Eye (tissue), 1 donor: Measurements from ENCODE around the gene UBR1.
"Not testable (repeated sequence)": the region's sequence is repeated elsewhere in the genome, so short reads cannot be mapped to it uniquely, and the experiment has no call there.

Experiments used
- DNase-seq: peaks from one replicate; pipeline ENCODE4 v3.0.0-alpha.2; 2015

Gene UBR1

DNA sequence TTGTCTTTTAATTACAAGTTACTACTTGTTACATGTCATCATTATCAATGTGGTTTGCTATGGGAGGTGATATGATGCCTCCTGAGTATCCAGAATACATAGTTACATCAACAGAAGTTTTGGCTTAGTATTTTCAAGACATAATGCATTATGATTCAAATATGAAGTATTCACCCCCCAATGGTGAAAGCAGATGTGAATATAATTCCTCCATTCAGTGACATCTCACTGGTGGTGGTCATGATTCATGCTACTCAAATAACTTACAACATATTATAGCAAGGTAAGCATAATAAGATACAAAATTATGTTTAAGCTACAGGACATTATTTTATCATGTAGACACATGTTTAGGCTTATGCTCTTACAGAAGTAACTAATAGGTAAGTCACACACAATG lies 150.3 kb downstream of the UBR1 start:
- no peak for DNase-seq

DNA sequence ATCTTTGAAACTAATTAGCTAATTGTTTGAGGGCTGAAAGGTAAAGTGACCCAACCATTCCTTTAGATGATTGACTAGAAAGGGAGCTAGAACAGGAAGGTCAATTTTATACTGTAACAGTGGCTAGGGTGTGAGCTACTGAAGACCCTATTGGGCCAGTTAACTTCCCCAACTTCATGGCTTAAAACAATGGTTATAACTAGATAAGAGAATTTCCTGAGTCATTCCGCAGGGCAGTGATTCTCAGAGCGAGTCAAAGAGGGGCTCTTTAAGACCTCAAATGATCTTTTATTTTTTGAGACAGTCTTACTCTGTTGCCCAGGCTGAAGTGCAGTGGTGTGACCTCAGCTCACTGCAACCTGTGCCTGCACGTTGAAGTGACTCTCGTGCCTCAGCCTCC lies 151.5 kb downstream of the UBR1 start:
- no peak for DNase-seq

DNA sequence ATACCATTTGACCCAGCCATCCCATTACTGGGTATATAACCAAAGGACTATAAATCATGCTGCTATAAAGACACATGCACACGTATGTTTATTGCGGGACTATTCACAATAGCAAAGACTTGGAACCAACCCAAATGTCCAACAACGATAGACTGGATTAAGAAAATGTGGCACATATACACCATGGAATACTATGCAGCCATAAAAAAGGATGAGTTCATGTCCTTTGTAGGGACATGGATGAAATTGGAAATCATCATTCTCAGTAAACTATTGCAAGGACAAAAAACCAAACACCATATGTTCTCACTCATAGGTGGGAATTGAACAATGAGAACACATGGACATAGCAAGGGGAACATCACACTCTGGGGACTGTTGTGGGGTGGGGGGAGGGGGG lies 156.9 kb downstream of the UBR1 start:
- DNase-seq, result not testable (repeated sequence)

DNA sequence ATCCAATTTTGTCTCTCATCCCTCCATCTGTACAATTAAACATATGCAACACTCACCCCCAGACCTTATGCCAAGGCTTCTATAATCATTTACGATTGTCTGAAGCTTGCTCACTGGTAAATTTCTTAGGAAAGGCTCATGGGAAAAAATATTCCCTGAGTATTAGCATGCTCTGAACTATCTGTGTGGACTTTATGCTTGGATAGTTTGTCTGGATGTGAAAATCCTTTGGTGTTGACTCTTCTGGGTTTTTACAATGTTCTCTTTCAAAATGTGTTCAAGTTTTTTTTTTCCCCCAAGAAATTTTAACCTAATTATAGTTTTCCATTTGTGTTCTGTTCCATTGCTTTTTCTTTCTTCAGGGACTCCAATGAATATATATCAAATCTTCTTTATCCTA lies 165.3 kb downstream of the UBR1 start:
- no peak for DNase-seq

DNA sequence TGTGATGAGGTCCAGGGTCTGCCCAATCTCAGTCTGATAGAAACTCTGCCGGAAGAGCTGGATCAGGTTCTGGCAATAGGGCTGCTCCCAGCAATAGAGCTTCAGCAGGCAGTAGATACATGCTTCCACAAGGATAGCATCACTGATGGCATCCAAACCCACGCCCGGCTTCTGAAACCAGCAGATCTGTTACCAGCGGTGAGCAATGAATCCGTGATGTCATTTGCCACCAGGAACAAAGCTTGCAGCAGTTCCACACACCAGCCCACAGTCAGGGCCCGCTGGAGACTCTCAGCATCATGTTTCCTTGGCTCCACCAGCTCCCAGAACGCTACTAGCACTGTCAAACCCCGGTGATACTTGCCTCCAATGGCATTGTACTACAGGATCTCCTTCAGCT lies 166.0 kb downstream of the UBR1 start:
- no peak for DNase-seq

DNA sequence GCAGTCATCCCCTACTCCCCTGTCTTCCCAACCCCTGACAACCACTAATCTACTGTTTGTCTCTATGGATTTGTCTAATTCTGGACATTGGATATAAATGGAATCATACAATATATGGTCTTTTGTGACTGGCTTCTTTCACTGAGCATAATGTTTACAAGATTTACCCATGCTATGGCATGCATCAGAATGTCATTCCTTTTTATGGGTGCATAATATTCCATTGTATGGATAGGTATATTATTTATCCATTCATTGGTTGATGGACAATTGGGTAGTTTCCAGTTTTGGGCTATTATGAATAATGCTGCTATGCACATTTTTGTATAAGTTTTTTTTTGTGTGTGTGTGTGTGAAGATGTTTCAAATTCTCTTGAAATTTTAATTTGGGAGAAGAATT lies 168.7 kb downstream of the UBR1 start:
- no peak for DNase-seq

DNA sequence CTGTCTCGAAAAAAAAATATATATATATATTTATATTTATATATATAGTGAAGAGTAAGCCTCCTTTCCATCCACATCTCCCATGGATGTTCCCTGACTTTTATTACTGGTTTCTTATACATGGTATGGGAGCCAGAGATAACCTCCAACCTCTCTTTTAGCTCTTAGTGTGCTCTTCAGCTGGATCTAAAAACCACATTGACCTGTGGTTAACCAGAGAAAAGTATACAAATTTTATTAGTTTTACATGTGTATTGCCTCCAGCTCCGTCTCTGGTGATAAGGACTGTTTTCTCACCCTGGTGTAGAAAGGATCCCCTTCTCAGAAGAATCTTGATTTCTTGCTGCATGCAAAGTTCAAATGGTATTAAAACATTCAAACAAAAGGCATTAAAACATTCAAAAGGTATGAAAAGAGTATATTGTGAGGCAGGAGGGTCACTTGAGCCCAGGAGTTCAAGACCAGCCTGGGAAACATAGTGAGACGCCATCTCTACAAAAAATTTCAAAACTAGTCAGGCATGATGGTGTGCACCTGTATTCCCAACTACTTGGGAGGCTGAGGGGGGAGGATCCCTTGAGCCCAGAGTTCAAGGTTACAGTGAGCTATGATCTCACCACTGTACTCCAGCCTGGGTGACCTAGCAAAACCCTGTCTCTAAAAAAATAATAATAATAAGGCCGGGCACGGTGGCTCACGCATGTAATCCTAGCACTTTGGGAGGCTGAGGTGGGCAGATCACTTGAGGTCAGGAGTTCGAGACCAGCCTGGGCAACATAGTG lies 171.8 kb downstream of the UBR1 start:
- DNase-seq, result no peak

DNA sequence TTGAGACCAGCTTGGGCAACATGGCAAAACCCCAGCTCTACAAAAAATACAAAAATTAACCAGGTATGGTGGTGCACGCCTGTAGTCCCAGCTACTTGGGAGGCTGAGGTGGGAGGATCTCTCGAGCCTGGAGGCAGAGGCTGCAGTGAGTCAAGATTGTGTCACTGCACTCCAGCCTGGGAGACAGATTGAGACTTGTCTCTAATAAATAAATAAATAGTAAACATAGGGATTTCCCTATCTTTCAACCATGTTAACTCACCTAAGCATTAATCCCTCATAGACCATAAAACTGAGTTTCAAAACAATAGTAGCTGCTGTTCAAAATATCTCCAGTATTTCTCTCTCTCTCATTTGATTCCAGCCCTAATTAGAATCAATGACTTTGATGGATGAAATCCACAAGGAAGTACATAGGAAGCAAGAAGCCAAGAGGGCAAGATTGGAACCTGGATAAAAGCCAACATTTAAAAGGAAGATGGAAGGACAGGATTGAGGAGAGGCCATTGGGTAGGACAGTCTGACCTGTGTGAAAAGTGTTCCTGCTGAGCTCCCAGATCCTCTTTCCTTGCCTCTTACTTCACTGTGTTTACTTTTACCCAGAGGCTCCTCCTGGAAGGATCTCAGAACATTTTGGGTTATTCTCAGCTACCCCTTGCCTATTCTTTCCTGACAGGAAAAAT lies 172.9 kb downstream of the UBR1 start:
- DNase-seq, result no peak

DNA sequence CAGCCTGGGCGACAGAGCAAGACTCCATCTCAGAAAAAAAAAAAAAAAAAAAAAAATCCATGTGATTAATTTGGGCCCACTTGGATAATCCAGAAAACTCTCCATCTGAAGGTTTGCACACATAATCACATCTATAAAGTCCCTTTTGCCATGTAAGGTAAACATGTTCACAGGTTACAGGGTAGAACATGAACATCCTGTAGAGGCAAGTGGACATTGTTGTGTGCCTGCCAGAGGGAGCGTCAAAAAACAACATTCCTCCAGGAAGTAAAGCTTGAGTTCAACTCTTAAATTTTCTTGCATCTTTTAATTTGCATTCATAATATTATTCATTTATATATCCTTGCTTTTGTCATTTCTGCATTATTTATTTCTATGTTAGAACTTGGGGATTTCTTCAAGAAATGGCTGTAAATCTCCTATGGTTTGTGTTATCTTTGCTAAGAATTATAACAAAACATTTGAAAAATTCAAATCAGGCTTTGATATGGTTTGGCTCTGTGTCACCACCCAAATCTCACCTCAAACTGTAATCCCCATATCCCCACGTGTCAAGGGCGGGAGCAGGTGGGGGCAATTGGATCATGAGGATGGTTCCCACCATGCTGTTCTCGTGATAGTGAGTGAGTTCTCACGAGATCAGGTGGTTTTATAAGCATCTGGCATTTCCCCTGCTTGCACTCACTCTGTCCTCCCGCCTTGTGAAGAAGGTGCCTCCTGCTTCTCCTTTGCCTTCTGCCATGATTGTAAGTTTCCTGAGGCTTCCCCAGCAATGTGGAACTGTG lies 173.9 kb downstream of the UBR1 start:
- no peak for DNase-seq

DNA sequence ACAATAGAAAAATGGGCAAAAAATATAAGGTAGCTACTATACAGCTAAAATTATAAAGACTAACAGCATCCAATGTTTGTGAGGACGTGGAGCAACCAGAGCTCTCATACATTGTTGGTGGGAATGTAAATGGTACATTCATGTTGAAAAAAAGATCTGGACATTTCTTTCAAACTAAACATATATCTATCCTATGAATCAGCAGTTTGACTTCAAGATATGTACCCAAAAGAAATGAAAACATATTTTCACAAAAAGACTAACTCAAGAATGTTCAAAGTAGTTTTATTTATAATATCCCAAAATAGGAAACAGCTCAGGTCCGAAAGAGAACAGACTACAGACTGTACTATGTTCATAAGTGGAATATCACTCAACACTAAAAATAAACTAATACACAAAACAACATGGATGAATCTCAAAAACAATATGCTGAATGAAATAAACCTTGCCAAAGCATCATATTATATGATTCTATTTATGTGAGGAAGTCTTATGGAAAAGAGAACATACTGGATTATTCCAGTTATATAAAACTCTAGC lies 176.5 kb downstream of the UBR1 start:
- DNase-seq, result no peak

DNA sequence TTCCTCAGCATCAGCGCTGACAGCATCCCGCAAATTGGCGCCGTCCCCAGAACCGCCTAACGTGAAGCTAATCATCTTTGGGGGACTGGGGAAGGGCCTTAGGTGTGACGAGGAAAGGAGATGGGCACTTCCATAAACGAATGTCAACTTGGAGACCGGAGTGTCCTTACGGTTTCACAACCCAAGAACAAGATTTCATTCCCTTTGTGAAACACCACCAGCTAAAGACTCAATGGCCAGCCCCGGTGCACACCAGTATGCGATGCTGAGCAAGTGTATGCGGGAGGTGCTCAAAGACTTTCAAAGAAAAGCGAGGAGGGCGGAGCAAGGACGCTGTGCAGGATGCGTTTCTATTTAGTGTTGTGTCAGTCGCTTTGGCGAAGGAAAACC lies 184.5 kb downstream of the UBR1 start:
- DNase-seq, result peak; percentile 71

DNA sequence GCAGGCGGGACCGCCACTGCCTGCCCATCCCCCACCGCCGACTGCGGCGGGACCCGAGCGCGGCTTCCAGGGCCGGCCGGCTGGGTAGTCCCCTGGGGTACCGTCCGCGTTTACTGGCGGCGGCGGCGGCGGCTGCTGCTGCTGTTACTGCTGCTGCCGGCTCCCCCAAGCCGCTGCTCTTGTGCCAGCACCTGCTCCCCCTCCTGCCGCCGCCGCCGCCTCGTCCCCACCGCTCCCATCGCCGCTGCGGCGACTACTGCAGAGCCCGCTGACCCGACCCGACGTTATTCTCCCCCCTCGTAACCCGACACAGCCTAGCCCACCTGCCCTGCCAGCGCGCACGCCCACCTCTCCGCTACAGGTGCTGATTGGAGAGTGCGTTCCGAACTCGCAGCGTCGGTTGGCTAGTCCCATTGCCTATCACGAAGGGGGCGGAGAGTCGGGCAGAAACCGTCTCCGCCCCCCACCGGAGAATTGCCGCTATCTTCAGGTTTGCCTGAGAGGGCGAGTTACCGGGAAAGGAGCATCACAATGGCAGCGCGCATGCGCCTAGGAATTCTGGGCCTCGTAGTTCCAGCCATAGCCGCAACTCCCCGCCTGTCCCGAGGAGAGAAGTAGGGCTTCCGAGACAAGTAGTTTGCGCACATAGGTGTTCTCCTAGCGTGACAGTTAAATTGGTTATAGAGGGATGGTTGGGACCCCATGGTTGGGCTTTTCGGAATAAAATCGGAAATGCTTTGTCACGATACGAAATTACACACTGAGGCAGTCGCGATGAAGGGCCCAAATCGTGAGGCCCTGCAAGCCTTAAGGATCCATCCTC lies 185.1 kb downstream of the UBR1 start, which contains the start of gene TTBK2:
TTBK2 (minus strand) TSS at position 260 of the 823 bp plus-strand sequence. CDS start 42,161 bp downstream, outside the sequence.
- DNase-seq, result peak; percentile 100

DNA sequence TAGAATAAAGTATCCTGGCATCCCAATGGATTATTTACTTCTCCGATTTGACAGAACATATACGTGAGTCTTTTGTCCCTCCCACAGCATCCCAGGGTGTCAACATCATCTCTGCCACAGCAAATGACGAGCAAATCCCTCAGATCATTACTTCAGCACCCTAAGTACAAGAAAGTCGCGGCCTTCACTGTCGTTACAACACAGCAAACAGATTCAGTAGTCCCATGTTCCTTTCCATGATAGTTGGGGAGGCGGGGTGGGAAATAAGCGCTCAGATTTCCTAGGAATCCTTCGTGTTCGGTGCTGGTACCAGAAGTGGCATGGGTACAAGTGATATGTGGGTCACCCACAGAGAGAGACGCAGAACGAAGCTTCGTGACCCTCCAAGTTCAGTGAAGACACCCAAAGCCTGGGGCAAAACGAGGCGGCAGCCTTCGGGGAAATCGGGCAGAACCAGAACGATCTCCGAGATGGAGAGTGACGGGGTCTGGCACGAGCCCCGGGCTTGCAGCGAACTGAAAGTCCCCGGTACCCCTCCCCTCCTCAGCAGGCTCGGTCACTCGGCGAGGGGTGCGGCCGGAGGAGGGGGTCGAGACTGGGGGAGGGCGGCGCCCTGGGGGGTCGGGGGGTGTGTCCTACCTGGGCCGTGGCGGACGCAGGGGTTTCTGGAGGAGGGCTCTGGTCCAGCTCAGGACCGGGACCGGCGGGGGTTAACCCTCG lies 185.9 kb downstream of the UBR1 start:
- DNase-seq, result peak; percentile 82

DNA sequence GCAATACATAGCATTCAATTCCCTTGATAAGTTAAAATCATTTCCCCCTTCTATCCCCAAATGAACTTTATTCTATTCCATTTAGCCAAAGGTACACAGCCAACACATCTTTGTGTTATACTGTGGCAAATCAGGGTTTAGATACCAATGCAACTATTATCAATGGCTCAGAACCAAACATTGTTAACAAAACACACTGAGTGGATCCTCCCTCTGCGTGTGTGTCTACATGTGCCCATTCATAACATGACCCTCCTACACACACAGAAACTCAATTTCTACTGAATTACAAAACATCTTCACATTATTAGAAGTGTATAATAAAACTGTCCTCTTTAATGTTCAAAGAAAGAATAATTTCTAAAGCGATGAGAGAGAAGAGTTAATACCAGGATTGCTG lies 186.5 kb downstream of the UBR1 start:
- DNase-seq, result no peak

DNA sequence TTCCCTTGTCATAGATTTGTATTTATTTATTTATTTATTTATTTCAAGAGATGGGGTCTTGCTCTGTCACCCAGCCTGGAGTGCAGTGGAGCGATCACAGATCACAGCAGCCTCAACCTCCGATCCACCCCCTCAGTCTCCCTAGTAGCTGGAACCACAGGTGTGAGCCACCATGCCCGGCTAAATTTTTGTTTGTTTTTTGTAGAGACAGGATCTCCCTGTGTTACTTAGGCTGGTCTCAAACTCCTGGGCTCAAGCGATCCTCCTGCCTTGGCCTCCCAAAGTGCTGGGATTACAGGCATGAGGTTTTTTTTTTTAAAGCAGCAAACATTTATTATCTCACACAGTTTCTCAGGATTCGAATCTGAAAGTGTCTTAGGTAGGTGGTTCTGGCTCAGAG lies 187.8 kb downstream of the UBR1 start:
- no peak for DNase-seq

DNA sequence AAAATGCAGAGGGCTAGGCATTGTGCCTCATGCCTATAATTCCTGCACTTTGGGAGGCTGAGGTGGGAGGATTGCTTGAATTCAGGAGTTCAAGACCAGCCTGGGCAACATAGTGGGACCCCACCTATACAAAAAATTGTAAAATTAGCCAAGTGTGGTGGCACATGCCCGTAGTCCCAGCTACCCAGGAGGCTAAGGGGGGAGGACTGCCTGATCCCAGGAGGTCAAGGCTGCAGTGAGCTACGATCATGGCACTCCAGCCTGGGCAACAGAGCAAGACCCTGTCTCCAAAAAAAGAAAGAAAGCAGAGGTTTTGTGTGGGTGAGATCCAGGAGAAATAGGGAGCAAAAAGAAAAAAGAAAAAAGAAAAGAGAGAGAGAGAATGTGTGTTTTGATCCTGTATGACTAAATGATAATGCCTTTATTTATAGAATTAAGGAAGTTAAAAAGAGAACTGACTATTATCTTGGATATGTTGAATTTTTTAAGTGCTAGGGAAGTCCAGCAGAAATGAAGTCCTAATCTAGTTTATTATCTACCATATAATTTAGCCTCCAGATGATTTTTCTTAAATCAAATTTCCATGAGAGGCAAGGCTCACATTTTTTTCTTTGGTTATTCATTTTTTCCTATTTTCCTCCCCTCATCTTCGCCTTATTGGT lies 190.1 kb downstream of the UBR1 start:
- DNase-seq, result no peak

DNA sequence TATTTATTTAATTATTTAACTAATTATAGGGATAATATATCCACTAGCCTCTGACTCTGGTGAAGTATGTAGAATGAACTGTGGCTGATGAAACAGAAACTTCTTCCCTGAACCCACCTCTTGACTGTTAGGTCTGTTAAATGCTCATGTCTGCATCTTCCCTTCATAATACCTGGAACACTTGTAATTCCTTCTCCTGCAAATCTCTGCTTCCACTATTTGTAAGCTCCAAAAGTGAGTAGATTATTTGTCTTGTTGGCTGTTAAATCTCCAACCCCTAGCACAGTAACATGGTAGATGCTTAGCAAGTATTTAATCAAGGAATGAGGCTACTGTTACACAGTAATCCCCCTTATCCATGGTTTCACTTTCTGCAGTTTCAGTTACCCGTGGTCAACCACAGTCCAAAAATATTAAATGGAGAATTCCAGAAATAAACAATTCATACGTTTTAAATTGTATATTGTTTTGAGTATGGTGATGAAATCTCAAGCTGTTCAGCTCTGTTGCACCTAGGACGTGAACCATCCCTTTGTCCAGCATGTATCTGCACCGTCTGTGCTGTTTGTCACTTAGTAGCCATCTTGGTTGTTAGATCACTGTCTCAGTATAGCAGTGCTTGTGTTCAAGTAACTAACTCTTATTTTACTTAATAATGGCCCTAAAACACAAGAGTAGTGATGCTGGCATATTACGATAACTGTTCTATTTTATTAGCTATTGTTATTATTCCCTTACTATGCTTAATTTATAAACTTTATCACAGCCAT lies 190.9 kb downstream of the UBR1 start:
- DNase-seq, result no peak

DNA sequence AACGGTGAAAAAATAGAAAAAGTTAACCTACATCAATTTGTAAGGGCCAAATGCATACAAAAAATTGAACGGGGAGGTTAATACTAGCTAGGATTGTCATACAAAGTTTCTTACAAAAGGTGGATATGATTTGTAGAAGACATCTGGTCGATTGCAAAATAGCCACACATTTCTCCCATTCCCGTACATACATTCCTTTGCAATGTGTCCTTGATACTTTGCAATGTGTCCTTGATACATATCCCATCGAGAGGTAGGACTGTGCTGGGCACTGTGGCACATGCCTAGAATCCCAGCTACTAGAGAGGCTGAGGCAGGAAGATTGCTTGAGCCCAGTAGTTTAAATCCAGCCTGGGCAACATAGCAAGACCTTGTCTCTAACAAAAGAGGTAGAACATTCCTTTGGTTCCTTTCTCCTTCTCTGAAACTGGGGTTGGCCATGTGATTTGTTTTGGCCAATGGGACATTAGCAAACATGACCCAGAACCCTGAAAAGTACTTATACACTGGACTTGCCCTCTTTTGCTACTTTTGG lies 194.7 kb downstream of the UBR1 start:
- no peak for DNase-seq

DNA sequence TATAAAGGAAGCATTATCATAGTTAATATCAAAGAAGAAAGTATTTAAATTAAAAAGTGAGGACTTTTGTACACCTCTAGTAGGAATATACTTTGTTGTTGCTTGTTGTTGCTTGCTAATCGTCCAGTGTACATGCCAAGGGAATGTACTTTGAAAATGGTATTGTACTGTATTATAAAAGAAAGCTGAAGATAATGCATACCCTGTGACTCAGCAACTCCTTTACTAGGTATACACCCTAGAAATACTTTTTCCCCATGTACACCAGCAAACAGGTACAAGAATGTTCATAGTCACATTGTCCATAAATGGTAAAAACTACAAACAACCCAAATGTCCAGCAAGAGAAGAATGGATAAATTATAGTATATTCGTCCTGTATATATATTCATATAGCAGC lies 197.3 kb downstream of the UBR1 start:
- no peak for DNase-seq
